Forelimb muscle (tissue), 1 donor: ENCODE measurements around the gene HDAC1. TPM values are rescaled to one million over a fixed set of nuclear protein-coding genes. Genes with fewer than 3 reads are reported as not detected.

Source experiments
- DNase-seq: peaks from one replicate; pipeline ENCODE4 v3.0.0-alpha.2; 2013; ENCODE audit warnings: low read depth
- polyA plus RNA-seq: library from polyadenylated mRNA; unstranded; fragments of 120-200 nt; gene quantifications from one replicate; pipeline ENCODE4 v1.2.1, GENCODE V29; 2013; ENCODE audit not compliant: insufficient read length

Gene HDAC1
- polyA plus RNA-seq, 1 donor, result 40.1 TPM

- DNase-seq, result no peak
These were observed 76.2 kb downstream of the HDAC1 start for GRCh38 chr1:32367912-32368635.

GRCh38 chr1:32372149-32372756 is 80.4 kb downstream of the HDAC1 start:
- DNase-seq, result no peak

GRCh38 chr1:32373996-32374592 is 82.2 kb downstream of the HDAC1 start:
- DNase-seq, result no peak

GRCh38 chr1:32376199-32376598 is 84.3 kb downstream of the HDAC1 start:
- DNase-seq, result no peak

- DNase-seq, result no peak
These were observed 85.8 kb downstream of the HDAC1 start for GRCh38 chr1:32377541-32378220.

GRCh38 chr1:32380057-32380456 is 88.2 kb downstream of the HDAC1 start:
- no peak for DNase-seq

Other genes starting within 250 kb of the HDAC1 start
- 13.5 TPM for gene TMEM39B, start 219.1 kb upstream of the HDAC1 start, polyA plus RNA-seq
- gene KPNA6, start 184.0 kb upstream of the HDAC1 start, polyA plus RNA-seq, result 23.4 TPM
- gene TXLNA, start 112.4 kb upstream of the HDAC1 start, polyA plus RNA-seq, result 28.5 TPM
- gene CCDC28B, start 91.5 kb upstream of the HDAC1 start, polyA plus RNA-seq, result 57.8 TPM
- 2.5 TPM for gene IQCC, start 86.4 kb upstream of the HDAC1 start, polyA plus RNA-seq
- 0.66 TPM for gene DCDC2B, start 83.0 kb upstream of the HDAC1 start, polyA plus RNA-seq
- 7.3 TPM for gene TMEM234, start 69.7 kb upstream of the HDAC1 start, polyA plus RNA-seq
- 164 TPM for gene EIF3I, start 69.7 kb upstream of the HDAC1 start, polyA plus RNA-seq
- gene FAM167B, start 44.9 kb upstream of the HDAC1 start, polyA plus RNA-seq, result 4.0 TPM
- 0.35 TPM for gene LCK, start 40.8 kb upstream of the HDAC1 start, polyA plus RNA-seq
- gene MARCKSL1, start 44.1 kb downstream of the HDAC1 start, polyA plus RNA-seq, result 136 TPM
- gene FAM229A, start 70.4 kb downstream of the HDAC1 start, polyA plus RNA-seq, result 7.0 TPM
- 2.9 TPM for gene TSSK3, start 70.5 kb downstream of the HDAC1 start, polyA plus RNA-seq
- 39.6 TPM for gene BSDC1, start 102.4 kb downstream of the HDAC1 start, polyA plus RNA-seq
- 0.11 TPM for gene ZBTB8B, start 173.0 kb downstream of the HDAC1 start, polyA plus RNA-seq
- gene ZBTB8A, start 247.3 kb downstream of the HDAC1 start, polyA plus RNA-seq, result 9.1 TPM